UCSD-AML1 (cell line): ENCODE measurements around the gene ATE1.
"Not testable (repeated sequence)": the region's sequence is repeated elsewhere in the genome, so short reads cannot be mapped to it uniquely, and the experiment has no call there.

ENCODE experiments used
- DNase-seq: peaks from one replicate; lab custom pipeline; 2025; ENCODE audit not compliant: unreplicated experiment; lab: John Stamatoyannopoulos, UW

Gene ATE1

GRCh38 chr10:121699703-121700102 is 228.1 kb downstream of the ATE1 start:
- DNase-seq: not testable (repeated sequence)

GRCh38 chr10:121698902-121699301 is 228.9 kb downstream of the ATE1 start:
- DNase-seq: no peak

DNA sequence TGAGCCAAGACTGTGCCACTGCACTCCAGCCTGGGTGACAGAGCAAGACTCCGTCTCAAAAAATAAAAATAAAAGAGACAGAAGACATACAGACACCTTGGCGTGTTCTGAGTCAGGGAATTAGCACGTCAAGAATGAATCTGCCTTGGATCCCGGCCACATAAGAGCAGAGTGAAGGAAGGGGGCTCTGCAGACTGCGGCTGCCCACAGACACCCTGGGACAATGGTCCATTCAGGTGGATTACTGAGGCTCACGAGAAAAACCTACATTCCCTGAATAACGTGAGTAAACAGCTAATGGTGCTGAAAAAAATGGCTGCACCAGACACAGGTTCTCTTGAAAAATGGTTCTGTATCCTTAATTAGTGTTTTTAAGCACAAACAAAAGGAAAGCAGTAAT is 229.5 kb downstream of the ATE1 start:
- DNase-seq: no peak

DNA sequence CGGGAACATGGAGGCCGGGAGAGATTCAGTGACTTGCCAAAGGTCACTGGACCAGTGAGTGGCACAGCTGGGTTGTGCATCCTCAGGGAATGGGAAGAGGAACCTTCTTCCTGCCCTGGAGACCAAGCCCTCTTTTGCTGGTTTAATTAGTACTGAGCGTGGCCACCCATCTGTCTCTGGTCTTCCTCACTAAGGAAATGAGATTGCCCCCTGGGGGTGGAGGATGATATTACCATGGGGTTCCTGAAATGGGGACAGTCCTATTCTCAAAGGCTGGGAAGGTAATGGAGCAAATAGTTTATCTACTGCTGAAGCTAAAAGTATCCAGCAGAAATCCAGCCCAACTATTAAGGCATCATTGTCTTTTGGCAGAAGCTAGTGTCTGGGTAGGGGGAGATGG is 231.0 kb downstream of the ATE1 start:
- no peak for DNase-seq

GRCh38 chr10:121695731-121696464 is 231.9 kb downstream of the ATE1 start:
- DNase-seq: no peak

GRCh38 chr10:121694966-121695643 is 232.7 kb downstream of the ATE1 start:
- no peak for DNase-seq

DNA sequence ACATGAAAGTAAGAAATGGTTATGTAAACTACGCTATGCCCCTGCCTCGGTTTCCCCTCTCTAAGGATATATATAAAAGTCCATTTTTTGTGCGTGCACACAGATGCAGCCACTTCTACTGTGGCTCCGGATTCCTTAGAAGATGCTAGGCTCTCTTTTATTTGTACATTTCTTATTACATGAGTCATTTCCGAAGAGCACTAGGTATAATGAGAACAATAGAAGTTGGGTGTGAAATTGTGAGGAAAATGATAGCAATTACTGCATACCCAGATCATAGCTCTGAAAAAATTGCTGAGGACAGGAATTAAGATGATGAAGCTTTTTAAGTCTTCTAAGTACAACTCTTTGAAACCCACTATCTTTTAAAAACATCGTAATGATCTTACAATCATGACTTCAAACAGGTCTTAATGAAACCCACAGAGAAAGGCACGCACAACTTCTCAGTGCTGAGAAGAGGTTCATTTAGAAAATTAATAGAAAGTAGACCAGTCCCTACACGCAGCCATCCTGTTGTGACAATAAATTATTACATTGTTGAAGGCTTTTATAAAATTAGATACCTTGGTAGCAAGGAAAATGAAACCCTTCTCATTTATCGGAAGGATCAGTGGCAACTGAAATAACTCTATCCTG is 233.4 kb downstream of the ATE1 start:
- DNase-seq: no peak

DNA sequence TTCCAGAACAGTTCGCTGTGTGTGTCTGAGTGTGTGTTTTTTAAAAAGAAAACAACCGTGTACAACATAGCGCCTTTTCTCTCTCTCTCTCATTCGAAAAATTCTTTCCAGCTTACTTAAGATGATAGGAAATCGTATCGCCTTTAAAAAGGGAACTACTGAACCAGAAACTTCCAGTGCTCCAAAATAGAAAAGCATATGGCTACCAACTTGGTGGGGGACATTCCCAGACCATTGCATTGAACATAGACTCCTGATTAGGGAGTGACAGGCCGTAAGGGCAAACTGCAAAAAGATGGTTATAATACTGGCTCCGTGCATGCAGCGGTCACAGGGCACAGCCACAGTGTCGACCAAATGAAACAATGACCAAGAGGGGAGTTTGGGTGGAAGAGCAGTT is 235.2 kb downstream of the ATE1 start:
- no peak for DNase-seq

DNA sequence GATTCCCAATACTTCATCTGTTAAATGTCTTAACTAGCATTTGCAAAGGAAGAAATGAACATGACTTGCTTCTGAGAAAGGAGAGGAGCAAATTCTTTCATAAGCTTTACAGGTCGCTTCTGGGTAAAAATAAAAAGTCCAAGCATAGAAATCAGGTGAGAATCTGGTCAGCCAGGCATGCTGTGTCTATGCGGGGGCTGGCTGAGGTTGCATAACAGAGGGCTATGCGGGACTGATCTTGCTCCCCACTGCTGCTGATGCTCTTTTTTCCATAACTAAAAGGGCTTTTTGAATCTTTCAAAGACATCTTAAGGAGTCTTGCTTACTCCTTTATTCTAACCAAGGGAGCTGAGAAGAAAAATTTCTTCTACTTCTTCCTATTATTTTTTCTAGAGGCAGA is 236.9 kb downstream of the ATE1 start:
- no peak for DNase-seq
